Measurements from ENCODE around the gene HBA1.
"Not testable (repeated sequence)": the region's sequence is repeated elsewhere in the genome, so short reads cannot be mapped to it uniquely, and the experiment has no call there.

HBA1 gene

DNA sequence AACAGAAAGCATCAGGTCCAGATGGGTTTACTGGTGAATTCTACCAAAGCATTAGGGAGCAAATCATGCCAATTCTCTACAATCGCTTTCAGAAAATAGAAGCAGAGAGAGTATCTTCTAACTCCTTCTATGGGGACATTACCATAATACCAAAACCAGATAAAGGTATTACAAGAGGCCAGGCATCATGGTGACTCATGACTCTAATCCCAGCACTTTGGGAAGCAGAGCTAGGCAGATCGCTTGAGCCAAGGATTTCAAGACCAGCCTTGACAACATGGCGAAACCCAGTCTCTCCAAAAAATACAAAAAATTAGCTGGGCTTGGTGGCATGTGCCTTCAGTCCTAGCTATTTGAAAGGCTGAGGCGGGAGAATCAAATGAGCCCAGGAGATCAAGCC, 26.8 kb downstream of the HBA1 start:
- no peak for DNase-seq (ENCODE audit: low read depth in 3 of 3)

DNA sequence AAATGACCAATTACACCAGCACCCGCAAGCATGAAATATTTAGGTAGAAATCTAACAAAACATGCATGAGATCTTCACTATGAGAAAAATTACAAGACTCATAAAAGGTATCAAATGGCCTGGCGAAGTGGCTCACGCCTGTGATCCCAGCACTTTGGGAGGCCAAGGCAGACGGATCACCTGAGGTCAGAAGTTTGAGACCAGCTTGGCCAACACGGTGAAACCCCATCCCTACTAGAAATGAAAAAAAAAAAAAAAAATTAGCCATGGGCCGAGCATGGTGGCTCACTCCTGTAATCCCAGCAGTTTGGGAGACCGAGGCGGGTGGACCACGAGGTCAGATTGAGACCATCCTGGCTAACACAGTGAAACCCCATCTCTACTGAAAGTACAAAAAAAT, 27.6 kb downstream of the HBA1 start:
- not testable (repeated sequence) for DNase-seq (ENCODE audit: low read depth in 3 of 3)

DNA sequence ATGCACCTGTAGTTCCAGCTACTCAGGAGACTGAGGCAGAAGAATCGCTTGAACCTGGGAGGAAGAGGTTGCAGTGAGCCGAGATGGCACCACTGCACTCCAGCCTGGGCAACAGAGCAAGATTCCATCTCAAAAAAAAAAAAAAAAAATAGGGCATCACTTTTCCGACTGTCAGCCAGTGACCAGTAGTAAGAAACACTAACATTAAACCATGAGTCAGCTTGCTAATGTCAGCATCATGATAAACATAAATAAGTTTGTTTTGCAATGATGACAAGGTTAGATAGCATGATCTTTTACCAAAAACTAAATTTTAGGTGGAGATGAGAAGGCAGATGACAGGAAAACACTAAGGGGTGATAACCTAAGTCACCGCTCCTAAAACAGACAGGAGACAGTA, 32.9 kb downstream of the HBA1 start:
- DNase-seq (ENCODE audit: low read depth in 3 of 3), result not testable (repeated sequence)

DNA sequence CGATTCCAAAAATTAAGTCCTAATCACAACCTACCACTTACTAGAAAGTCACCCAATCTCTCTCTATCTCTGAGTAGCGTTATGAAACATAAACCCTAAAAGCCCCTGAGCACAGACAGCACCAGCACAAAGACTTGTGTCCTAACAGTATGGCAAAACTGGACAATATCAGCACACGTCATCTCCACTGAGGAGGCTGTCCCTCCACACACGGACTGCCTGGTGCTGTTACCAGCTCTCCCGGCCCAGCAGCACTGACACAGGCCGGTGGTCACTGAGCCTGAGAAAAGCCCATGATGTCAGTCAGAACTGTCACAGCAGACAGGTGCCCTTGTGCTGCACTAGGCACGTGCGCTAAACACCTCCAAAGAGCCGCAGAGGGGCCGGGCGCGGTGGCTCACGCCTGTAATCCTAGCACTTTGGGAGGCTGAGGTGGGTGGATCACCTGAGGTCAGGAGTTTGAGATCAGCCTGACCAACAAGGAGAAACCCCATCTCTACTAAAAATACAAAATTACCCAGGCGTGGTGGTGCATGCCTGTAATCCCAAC, 35.2 kb downstream of the HBA1 start:
- DNase-seq (ENCODE audit: low read depth in 3 of 3), result not testable (repeated sequence)

DNA sequence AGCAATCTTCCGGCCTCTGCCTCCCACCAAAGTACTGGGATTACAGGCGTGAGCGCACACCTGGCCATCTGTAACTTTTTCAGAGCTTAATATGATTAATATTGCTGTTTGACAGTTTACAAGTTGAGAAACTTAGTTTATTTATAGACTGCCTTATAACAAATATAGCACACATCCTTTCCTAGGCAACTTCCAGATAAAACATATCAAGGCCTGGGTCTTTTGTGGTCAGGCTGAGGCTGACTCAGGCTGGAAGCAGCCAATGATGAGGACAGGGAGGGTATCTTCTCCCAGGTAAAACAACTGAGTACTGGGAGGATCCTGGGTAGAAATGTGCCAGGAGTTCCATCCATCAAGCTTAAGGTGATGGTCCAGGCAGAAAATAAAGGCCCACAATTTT, 36.5 kb downstream of the HBA1 start:
- no peak for DNase-seq (ENCODE audit: low read depth in 3 of 3)

DNA sequence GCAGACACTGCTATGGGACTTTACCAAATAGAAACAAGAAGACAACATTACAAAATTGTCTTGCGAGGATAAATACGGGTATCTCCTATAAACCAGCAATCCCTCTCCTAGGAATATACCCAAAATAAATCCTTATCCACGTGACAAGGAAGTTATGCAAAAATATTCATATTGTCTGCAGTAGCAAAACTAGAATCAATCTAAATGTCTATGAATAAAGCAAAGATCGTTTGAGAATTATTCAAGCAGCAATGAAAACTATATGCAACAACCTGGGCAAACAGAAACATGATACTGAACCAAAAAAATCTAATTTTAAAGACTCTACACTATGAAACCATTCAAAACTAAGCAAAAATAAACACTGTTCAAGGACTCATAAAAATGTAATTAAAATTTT, 43.5 kb downstream of the HBA1 start:
- no peak for DNase-seq (ENCODE audit: low read depth in 3 of 3)

Measured in stimulated activated CD4-positive, alpha-beta T cell treated with anti-CD3 and anti-CD28 coated beads, TNF-alpha, amount 100 ng/mL, for 48 hours (primary cell).